ENCODE measurements around the gene CNTNAP2. TPM values are rescaled to one million over a fixed set of nuclear protein-coding genes. Genes with fewer than 3 reads are reported as not detected.

CNTNAP2 gene
- total RNA-seq, 1 donor from 2014 or later = 5.4 TPM

DNA sequence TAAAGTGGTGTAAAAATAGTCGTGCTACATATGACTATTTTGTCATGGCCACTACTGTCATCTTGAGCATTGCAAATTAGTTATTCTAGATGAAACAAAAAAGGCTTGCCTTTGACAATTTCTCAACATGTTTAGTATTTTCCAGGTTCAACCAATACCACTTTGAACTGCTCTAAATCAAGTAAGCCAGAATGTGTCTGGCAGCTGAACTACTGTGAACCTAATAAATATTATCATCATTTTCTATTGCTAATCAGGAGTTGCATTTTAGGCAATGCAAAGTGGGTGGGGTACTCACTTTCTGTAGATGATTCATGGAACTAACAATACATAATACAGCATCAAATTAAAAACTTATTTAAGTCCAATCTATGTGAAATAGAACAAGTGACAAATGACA is 877.2 kb downstream of the CNTNAP2 start:
- H3K4me1 Mint-ChIP-seq (ENCODE audit: unreplicated experiment) = no peaks in the 10 kb centered on the region
- no peak for TF ChIP-seq CTCF (IDR thresholded peaks at IDR 0.05; ENCODE audit: unreplicated experiment)

DNA sequence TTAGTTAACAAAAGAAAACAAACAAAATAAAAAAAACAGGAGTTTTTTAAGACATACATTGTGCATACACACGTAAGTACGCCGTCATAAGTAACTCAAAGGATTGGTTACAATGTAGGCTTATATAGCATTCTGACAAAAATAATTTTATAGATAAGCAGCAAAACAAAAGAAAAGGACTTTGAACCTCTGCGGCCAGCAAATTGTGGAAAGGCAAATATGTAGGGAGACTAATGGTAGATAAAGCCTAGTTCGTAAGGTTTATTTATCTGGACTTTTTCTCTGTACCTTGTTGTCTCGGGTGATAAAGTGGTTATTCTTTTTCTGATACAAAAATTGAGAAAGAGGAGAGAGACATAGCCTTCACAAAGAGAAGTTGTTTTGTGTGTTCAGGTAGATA is 891.9 kb downstream of the CNTNAP2 start:
- DNase-seq (ENCODE audit: low spot score) = no peak
- H3K27ac Mint-ChIP-seq (ENCODE audit: unreplicated experiment) = no peak overlapping the region
- no peaks in the 10 kb centered on the region for H3K9me3 Mint-ChIP-seq (ENCODE audit: unreplicated experiment)
- H3K4me3 Mint-ChIP-seq (ENCODE audit: unreplicated experiment) = no peak overlapping the region
- no peaks in the 10 kb centered on the region for H3K36me3 Mint-ChIP-seq (ENCODE audit: low read depth, unreplicated experiment)
- no peaks in the 10 kb centered on the region for H3K27me3 Mint-ChIP-seq (ENCODE audit: unreplicated experiment)
- H3K4me1 Mint-ChIP-seq (ENCODE audit: unreplicated experiment) = no peaks in the 10 kb centered on the region
- no peak for TF ChIP-seq CTCF (IDR thresholded peaks at IDR 0.05; ENCODE audit: unreplicated experiment)

More for the DNA sequence above, 877.2 kb downstream of the CNTNAP2 start:
- DNase-seq (ENCODE audit: low spot score) = no peak
- no peaks in the 10 kb centered on the region for H3K36me3 Mint-ChIP-seq (ENCODE audit: low read depth, unreplicated experiment)
- H3K27ac Mint-ChIP-seq (ENCODE audit: unreplicated experiment) = no peak overlapping the region
- no peaks in the 10 kb centered on the region for H3K9me3 Mint-ChIP-seq (ENCODE audit: unreplicated experiment)
- no peak overlapping the region for H3K4me3 Mint-ChIP-seq (ENCODE audit: unreplicated experiment)
- H3K27me3 Mint-ChIP-seq (ENCODE audit: unreplicated experiment) = no peaks in the 10 kb centered on the region

GRCh38 chr7:147012666-147013065 is 896.1 kb downstream of the CNTNAP2 start:
- Mint-ChIP-seq H3K27me3 (ENCODE audit: unreplicated experiment) (no peaks in the 10 kb centered on the region), H3K4me3 (ENCODE audit: unreplicated experiment) (no peak overlapping the region), H3K36me3 (ENCODE audit: low read depth, unreplicated experiment) (no peaks in the 10 kb centered on the region), H3K9me3 (ENCODE audit: unreplicated experiment) (no peaks in the 10 kb centered on the region), H3K27ac (ENCODE audit: unreplicated experiment) (no peak overlapping the region), H3K4me1 (ENCODE audit: unreplicated experiment) (no peaks in the 10 kb centered on the region)
- TF ChIP-seq CTCF (IDR thresholded peaks at IDR 0.05; ENCODE audit: unreplicated experiment) = no peak
- no peak for DNase-seq (ENCODE audit: low spot score)

GRCh38 chr7:147013825-147014224 is 897.2 kb downstream of the CNTNAP2 start:
- TF ChIP-seq CTCF (IDR thresholded peaks at IDR 0.05; ENCODE audit: unreplicated experiment) = no peak
- Mint-ChIP-seq H3K4me3 (ENCODE audit: unreplicated experiment) (no peak overlapping the region), H3K27me3 (ENCODE audit: unreplicated experiment) (no peaks in the 10 kb centered on the region), H3K9me3 (ENCODE audit: unreplicated experiment) (no peaks in the 10 kb centered on the region), H3K4me1 (ENCODE audit: unreplicated experiment) (no peaks in the 10 kb centered on the region), H3K36me3 (ENCODE audit: low read depth, unreplicated experiment) (no peaks in the 10 kb centered on the region), H3K27ac (ENCODE audit: unreplicated experiment) (no peak overlapping the region)
- no peak for DNase-seq (ENCODE audit: low spot score)

DNA sequence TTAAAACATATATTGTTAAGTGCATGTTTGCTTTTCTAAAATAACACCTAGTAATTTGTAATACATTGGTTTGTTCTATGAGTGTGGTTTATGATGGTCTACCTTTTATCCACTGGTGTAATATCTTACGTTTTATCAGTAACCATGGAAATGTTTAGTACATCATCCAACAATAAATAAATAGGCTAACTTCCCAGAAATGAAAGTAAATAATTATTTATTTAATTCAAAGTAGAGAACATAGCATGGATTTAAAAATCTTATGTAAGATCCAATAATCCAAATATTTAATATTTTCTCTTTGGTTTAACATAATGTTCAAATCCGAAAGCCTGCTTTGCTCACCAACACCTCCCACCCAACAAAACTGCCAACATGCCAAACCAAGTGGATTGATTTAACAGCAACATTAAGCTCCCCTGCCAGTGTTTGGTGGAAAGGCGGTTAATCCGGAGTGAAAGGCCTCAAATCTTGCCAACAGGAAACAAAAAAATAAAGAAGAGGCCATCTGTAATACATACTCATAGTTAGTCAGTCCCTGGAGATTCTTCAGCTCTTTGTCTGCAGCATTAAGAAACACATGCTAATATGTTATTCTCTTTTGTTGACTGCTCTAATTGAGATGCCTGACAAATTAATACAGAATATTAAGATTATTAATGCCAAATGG is 897.8 kb downstream of the CNTNAP2 start:
- Mint-ChIP-seq H3K36me3 (ENCODE audit: low read depth, unreplicated experiment) (no peaks in the 10 kb centered on the region), H3K27me3 (ENCODE audit: unreplicated experiment) (no peaks in the 10 kb centered on the region), H3K27ac (ENCODE audit: unreplicated experiment) (no peak overlapping the region), H3K9me3 (ENCODE audit: unreplicated experiment) (no peaks in the 10 kb centered on the region), H3K4me1 (ENCODE audit: unreplicated experiment) (no peaks in the 10 kb centered on the region), H3K4me3 (ENCODE audit: unreplicated experiment) (no peak overlapping the region)
- no peak for TF ChIP-seq CTCF (IDR thresholded peaks at IDR 0.05; ENCODE audit: unreplicated experiment)
- DNase-seq (ENCODE audit: low spot score) = no peak
